ENCODE measurements around the gene LTK.
"Not testable (repeated sequence)": the region's sequence is repeated elsewhere in the genome, so short reads cannot be mapped to it uniquely, and the experiment has no call there.

Gene LTK

GRCh38 chr15:41473418-41473817, 40.2 kb downstream of the LTK start:
- no peaks in the 10 kb centered on the region for H3K9me3 ChIP-seq (replicated peaks; ENCODE audit: insufficient read depth, low read length)
- DNase-seq: no peak
- H3K27ac ChIP-seq (ENCODE audit: low read length): no peak overlapping the region
- H3K27me3 ChIP-seq (replicated peaks; ENCODE audit: insufficient read depth, low read length): no peaks in the 10 kb centered on the region
- TF ChIP-seq EZH2phosphoT487 (IDR thresholded peaks at IDR 0.05; ENCODE audit: low read length): no peak
- no peak for TF ChIP-seq CTCF (IDR thresholded peaks at IDR 0.05; ENCODE audit: low read length)
- no peak for TF ChIP-seq EZH2 (optimal IDR thresholded peaks at IDR 0.05; ENCODE audit: low read depth, low read length)
- H3K9ac ChIP-seq (ENCODE audit: low read length): no peak overlapping the region
- H3K9me2 ChIP-seq (replicated peaks; ENCODE audit: insufficient read depth, low read length): no peaks in the 10 kb centered on the region
- no peaks in the 10 kb centered on the region for H3K4me1 ChIP-seq (ENCODE audit: low read length)
- H3K36me3 ChIP-seq (replicated peaks; ENCODE audit: insufficient read depth, low read length): peaks cover 6% of the 10 kb centered on the region; the same call in 1 of the 2 replicates
- H3K79me2 ChIP-seq (ENCODE audit: low read length): no peaks in the 10 kb centered on the region
- H3K4me3 ChIP-seq (ENCODE audit: low read length): no peak overlapping the region
- H4K20me1 ChIP-seq (ENCODE audit: insufficient read depth, low read length): no peaks in the 10 kb centered on the region
- H2AFZ ChIP-seq (ENCODE audit: low read length): no peak overlapping the region
- no peak overlapping the region for H3K4me2 ChIP-seq (ENCODE audit: low read depth, low read length)
- peaks cover under 1% of the 10 kb centered on the region; the same call in 1 of the 2 replicates for H3F3A ChIP-seq (ENCODE audit: insufficient read depth, low read length)

- H3K27me3 ChIP-seq (replicated peaks; ENCODE audit: insufficient read depth, low read length); H3K79me2 ChIP-seq (ENCODE audit: low read length); H3K4me2 ChIP-seq (ENCODE audit: low read depth, low read length); H3K27ac ChIP-seq (ENCODE audit: low read length); DNase-seq; H4K20me1 ChIP-seq (ENCODE audit: insufficient read depth, low read length); H3F3A ChIP-seq (ENCODE audit: insufficient read depth, low read length); H3K36me3 ChIP-seq (replicated peaks; ENCODE audit: insufficient read depth, low read length); H3K4me1 ChIP-seq (ENCODE audit: low read length); H2AFZ ChIP-seq (ENCODE audit: low read length); H3K9ac ChIP-seq (ENCODE audit: low read length); H3K4me3 ChIP-seq (ENCODE audit: low read length); H3K9me3 ChIP-seq (replicated peaks; ENCODE audit: insufficient read depth, low read length); H3K9me2 ChIP-seq (replicated peaks; ENCODE audit: insufficient read depth, low read length): not testable (repeated sequence)
Observed at GRCh38 chr15:41469644-41470043, 44.0 kb downstream of the LTK start.

- Histone ChIP-seq H3K4me2 (ENCODE audit: low read depth, low read length) (no peak overlapping the region), H3K4me3 (ENCODE audit: low read length) (no peak overlapping the region), H3K79me2 (ENCODE audit: low read length) (peaks cover 17% of the 10 kb centered on the region), H4K20me1 (ENCODE audit: insufficient read depth, low read length) (no peaks in the 10 kb centered on the region), H3K9ac (ENCODE audit: low read length) (no peak overlapping the region), H3K9me3 (replicated peaks; ENCODE audit: insufficient read depth, low read length) (no peaks in the 10 kb centered on the region), H3K27me3 (replicated peaks; ENCODE audit: insufficient read depth, low read length) (no peaks in the 10 kb centered on the region), H3F3A (ENCODE audit: insufficient read depth, low read length) (no peaks in the 10 kb centered on the region), H3K27ac (ENCODE audit: low read length) (no peak overlapping the region), H2AFZ (ENCODE audit: low read length) (no peak overlapping the region), H3K9me2 (replicated peaks; ENCODE audit: insufficient read depth, low read length) (no peaks in the 10 kb centered on the region), H3K4me1 (ENCODE audit: low read length) (no peaks in the 10 kb centered on the region), H3K36me3 (replicated peaks; ENCODE audit: insufficient read depth, low read length) (no peaks in the 10 kb centered on the region; the same call in 1 of the 2 replicates)
- TF ChIP-seq EZH2 (optimal IDR thresholded peaks at IDR 0.05; ENCODE audit: low read depth, low read length) (no peak), CTCF (IDR thresholded peaks at IDR 0.05; ENCODE audit: low read length) (no peak), EZH2phosphoT487 (IDR thresholded peaks at IDR 0.05; ENCODE audit: low read length) (no peak)
- no peak for DNase-seq
Observed at GRCh38 chr15:41466711-41467110, 46.9 kb downstream of the LTK start.

GRCh38 chr15:41465822-41466421, 47.7 kb downstream of the LTK start:
- Histone ChIP-seq H3K36me3 (replicated peaks; ENCODE audit: insufficient read depth, low read length) (no peaks in the 10 kb centered on the region; the same call in 1 of the 2 replicates), H3K27ac (ENCODE audit: low read length) (no peak overlapping the region), H3K9me3 (replicated peaks; ENCODE audit: insufficient read depth, low read length) (no peaks in the 10 kb centered on the region), H3K9ac (ENCODE audit: low read length) (no peak overlapping the region), H3K79me2 (ENCODE audit: low read length) (peaks cover 17% of the 10 kb centered on the region), H2AFZ (ENCODE audit: low read length) (no peak overlapping the region), H3K9me2 (replicated peaks; ENCODE audit: insufficient read depth, low read length) (no peaks in the 10 kb centered on the region), H4K20me1 (ENCODE audit: insufficient read depth, low read length) (no peaks in the 10 kb centered on the region), H3K4me2 (ENCODE audit: low read depth, low read length) (no peak overlapping the region), H3F3A (ENCODE audit: insufficient read depth, low read length) (no peaks in the 10 kb centered on the region), H3K4me1 (ENCODE audit: low read length) (no peaks in the 10 kb centered on the region), H3K27me3 (replicated peaks; ENCODE audit: insufficient read depth, low read length) (no peaks in the 10 kb centered on the region), H3K4me3 (ENCODE audit: low read length) (no peak overlapping the region)
- DNase-seq: peak; percentile 56
- TF ChIP-seq EZH2phosphoT487 (IDR thresholded peaks at IDR 0.05; ENCODE audit: low read length) (no peak), CTCF (IDR thresholded peaks at IDR 0.05; ENCODE audit: low read length) (peak; percentile 91)

Data from MM.1S (cell line).